ENCODE results near the gene THBD. TPM values are rescaled to one million over a fixed set of nuclear protein-coding genes. Genes with fewer than 3 reads are reported as not detected.

The THBD gene
- total RNA-seq, 1 experiment from 2014 or later: 3.1 TPM

DNA sequence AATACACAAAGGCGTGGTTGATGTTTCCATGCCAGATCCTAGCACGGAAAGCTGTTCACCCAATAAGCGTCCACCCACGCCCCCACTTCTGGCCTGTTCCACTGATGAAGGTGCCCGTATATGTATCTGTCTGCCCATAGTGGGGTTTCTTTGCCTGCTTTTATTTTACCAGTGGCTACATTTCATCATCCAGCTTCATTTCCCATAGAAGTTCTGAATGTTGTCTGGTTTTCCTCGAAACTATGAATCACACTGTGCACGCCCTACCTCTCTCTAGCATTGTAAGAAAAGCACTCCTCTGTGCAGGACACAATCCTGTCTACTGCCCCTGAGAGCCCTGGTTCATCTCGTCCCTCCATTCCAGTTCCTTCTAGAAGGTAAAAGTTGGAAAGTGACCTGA, 45.5 kb upstream of the THBD start:
- H3K79me2 ChIP-seq (ENCODE audit: low read length): no peaks in the 10 kb centered on the region
- TF ChIP-seq EZH2phosphoT487 (IDR thresholded peaks at IDR 0.05; ENCODE audit: borderline replicate concordance, low read length): no peak
- no peak overlapping the region for H2AFZ ChIP-seq (ENCODE audit: low read length)
- H3K27me3 ChIP-seq (ENCODE audit: low read length): no peaks in the 10 kb centered on the region; the same call in 1 of the 2 replicates
- no peak overlapping the region for H3K4me3 ChIP-seq (ENCODE audit: low read length)
- 0 out of 2 replicates have a peak overlapping the region, but pooled peaks have one; percentile 24 for H3K27ac ChIP-seq (ENCODE audit: low read length)
- CTCF ChIA-PET: interaction anchor here (0.7 kb wide), 1 partner anchor 403 kb away, joined by 3 read pairs; no protein-coding TSS in a partner anchor
- 0 out of 2 replicates have a peak overlapping the region, but pooled peaks have one; percentile 9 for H3K4me2 ChIP-seq (ENCODE audit: low read length)
- H3K9me2 ChIP-seq (replicated peaks; ENCODE audit: low read length): no peaks in the 10 kb centered on the region
- H4K20me1 ChIP-seq (ENCODE audit: low read length): no peaks in the 10 kb centered on the region
- DNase-seq (peak; percentile 30), ATAC-seq (no peak)
- no peaks in the 10 kb centered on the region for H3K9me3 ChIP-seq (ENCODE audit: low read length)
- POLR2A ChIA-PET (ENCODE audit: unreplicated experiment): no interaction called here
- H3K4me1 ChIP-seq (ENCODE audit: insufficient read depth, low read length): peaks cover 9% of the 10 kb centered on the region
- H3F3A ChIP-seq (ENCODE audit: low read length, unreplicated experiment): no peaks in the 10 kb centered on the region
- H3K9ac ChIP-seq (ENCODE audit: low read length): no peak overlapping the region
- intact Hi-C loops (cut with micrococcal nuclease): no loop called here
- H3K36me3 ChIP-seq (ENCODE audit: low read depth, low read length): no peaks in the 10 kb centered on the region
- BruUV-seq (replicated peaks): no TSS peak

- H4K20me1 ChIP-seq (ENCODE audit: low read length): no peaks in the 10 kb centered on the region
- TF ChIP-seq EZH2 (IDR thresholded peaks at IDR 0.05; ENCODE audit: low read length, unreplicated experiment) (no peak), EZH2phosphoT487 (IDR thresholded peaks at IDR 0.05; ENCODE audit: borderline replicate concordance, low read length) (no peak)
- TF ChIP-seq, protein P1, sequence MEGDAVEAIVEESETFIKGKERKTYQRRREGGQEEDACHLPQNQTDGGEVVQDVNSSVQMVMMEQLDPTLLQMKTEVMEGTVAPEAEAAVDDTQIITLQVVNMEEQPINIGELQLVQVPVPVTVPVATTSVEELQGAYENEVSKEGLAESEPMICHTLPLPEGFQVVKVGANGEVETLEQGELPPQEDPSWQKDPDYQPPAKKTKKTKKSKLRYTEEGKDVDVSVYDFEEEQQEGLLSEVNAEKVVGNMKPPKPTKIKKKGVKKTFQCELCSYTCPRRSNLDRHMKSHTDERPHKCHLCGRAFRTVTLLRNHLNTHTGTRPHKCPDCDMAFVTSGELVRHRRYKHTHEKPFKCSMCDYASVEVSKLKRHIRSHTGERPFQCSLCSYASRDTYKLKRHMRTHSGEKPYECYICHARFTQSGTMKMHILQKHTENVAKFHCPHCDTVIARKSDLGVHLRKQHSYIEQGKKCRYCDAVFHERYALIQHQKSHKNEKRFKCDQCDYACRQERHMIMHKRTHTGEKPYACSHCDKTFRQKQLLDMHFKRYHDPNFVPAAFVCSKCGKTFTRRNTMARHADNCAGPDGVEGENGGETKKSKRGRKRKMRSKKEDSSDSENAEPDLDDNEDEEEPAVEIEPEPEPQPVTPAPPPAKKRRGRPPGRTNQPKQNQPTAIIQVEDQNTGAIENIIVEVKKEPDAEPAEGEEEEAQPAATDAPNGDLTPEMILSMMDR (conservative IDR thresholded peaks at IDR 0.05; ENCODE audit: low read depth, low read length): no peak
- H3K36me3 ChIP-seq (ENCODE audit: low read depth, low read length): no peaks in the 10 kb centered on the region
- H3K27ac ChIP-seq (ENCODE audit: low read length): no peak overlapping the region
- POLR2A ChIA-PET (ENCODE audit: unreplicated experiment): no interaction called here
- H3K27me3 ChIP-seq (ENCODE audit: low read length): no peaks in the 10 kb centered on the region; the same call in 1 of the 2 replicates
- DNase-seq (no peak), ATAC-seq (no peak)
- no peak overlapping the region for H3K4me2 ChIP-seq (ENCODE audit: low read length)
- peaks cover 7% of the 10 kb centered on the region; the same call in 1 of the 2 replicates for H3K4me1 ChIP-seq (ENCODE audit: insufficient read depth, low read length)
- no peaks in the 10 kb centered on the region for H3K79me2 ChIP-seq (ENCODE audit: low read length)
- H2AFZ ChIP-seq (ENCODE audit: low read length): no peak overlapping the region
- H3K9me2 ChIP-seq (replicated peaks; ENCODE audit: low read length): no peaks in the 10 kb centered on the region
- CTCF ChIA-PET: no interaction called here
- H3F3A ChIP-seq (ENCODE audit: low read length, unreplicated experiment): no peaks in the 10 kb centered on the region
- intact Hi-C loops (cut with micrococcal nuclease): no loop called here
- BruUV-seq (replicated peaks): no TSS peak
- H3K4me3 ChIP-seq (ENCODE audit: low read length): no peak overlapping the region
- H3K9ac ChIP-seq (ENCODE audit: low read length): no peak overlapping the region
- no peaks in the 10 kb centered on the region for H3K9me3 ChIP-seq (ENCODE audit: low read length)
Observed at GRCh38 chr20:23094213-23094896, 44.9 kb upstream of the THBD start.

DNA sequence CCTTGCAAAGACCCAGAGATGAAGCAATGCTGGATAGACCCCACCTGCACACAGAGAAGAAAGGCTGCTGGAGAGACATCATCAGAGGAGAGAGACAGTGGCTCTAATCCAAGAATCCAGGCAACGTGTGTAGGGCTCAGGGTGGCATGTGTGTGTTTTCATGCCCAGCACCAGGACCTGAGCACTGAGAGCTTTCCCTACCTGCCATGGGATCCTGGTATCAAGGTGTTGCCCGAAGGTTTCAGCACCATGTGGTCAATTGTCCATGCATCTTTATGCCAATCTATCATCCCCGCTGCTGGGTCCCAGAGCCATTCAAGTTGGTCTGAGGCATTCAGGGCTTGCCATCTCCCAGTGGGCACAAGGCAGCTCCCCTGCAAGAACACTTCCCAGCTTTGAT, 44.1 kb upstream of the THBD start:
- no TSS peak for BruUV-seq (replicated peaks)
- no peaks in the 10 kb centered on the region for H4K20me1 ChIP-seq (ENCODE audit: low read length)
- ATAC-seq: no peak
- intact Hi-C loops (cut with micrococcal nuclease): no loop called here
- no peak overlapping the region for H3K4me3 ChIP-seq (ENCODE audit: low read length)
- no peak overlapping the region for H3K27ac ChIP-seq (ENCODE audit: low read length)
- H3K9me2 ChIP-seq (replicated peaks; ENCODE audit: low read length): no peaks in the 10 kb centered on the region
- no peak for DNase-seq
- H3K4me2 ChIP-seq (ENCODE audit: low read length): no peak overlapping the region
- ChIA-PET POLR2A (ENCODE audit: unreplicated experiment) (no interaction called here), CTCF (no interaction called here)
- H2AFZ ChIP-seq (ENCODE audit: low read length): no peak overlapping the region
- TF ChIP-seq EZH2phosphoT487 (IDR thresholded peaks at IDR 0.05; ENCODE audit: borderline replicate concordance, low read length) (no peak), EZH2 (IDR thresholded peaks at IDR 0.05; ENCODE audit: low read length, unreplicated experiment) (no peak)
- TF ChIP-seq, protein P1 (conservative IDR thresholded peaks at IDR 0.05; ENCODE audit: low read depth, low read length): no peak
- H3K9me3 ChIP-seq (ENCODE audit: low read length): no peaks in the 10 kb centered on the region
- H3K27me3 ChIP-seq (ENCODE audit: low read length): no peaks in the 10 kb centered on the region; the same call in 1 of the 2 replicates
- H3K4me1 ChIP-seq (ENCODE audit: insufficient read depth, low read length): peaks cover 7% of the 10 kb centered on the region; the same call in 1 of the 2 replicates
- no peaks in the 10 kb centered on the region for H3K36me3 ChIP-seq (ENCODE audit: low read depth, low read length)
- H3F3A ChIP-seq (ENCODE audit: low read length, unreplicated experiment): no peaks in the 10 kb centered on the region
- H3K9ac ChIP-seq (ENCODE audit: low read length): no peak overlapping the region
- H3K79me2 ChIP-seq (ENCODE audit: low read length): no peaks in the 10 kb centered on the region
